ENCODE measurements around the gene ABCA8.
"Not testable (repeated sequence)": the region's sequence is repeated elsewhere in the genome, so short reads cannot be mapped to it uniquely, and the experiment has no call there.

Gene ABCA8

DNA sequence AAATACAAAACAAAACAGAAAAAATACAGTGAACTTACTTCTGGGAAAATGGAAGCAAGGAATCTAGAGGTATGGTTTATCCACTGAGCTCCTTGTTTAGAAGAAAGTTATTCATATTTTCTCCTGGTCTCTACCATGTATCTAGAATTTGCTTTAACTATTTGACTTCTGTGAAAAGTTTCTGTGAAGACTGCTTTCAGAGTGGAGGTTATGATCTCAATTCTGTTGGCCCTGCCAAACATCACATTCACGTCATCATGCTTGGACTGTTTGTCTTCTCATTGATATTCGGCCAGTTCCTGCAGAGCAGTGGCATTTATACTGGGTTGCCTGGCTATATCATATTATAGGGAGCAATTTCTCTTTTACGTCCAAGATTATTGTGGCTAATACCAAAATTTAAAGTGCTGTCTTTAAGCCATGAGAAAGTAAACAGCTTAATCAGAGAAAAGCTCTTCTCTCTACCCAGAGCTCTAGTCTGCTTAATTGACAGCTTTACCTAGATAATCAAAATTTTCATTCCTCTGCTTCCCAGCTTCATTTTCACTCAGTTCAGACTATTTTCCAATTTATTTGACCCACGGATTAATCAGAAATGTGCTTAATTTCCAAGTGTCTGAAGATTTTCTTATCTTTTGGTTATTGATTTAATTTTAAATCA is at the start of gene ABCA8:
Gene ABCA8 (minus strand): TSS at position 212 of the 661 bp plus-strand sequence. CDS start 13,358 bp downstream, outside the sequence.
- no peak for DNase-seq

DNA sequence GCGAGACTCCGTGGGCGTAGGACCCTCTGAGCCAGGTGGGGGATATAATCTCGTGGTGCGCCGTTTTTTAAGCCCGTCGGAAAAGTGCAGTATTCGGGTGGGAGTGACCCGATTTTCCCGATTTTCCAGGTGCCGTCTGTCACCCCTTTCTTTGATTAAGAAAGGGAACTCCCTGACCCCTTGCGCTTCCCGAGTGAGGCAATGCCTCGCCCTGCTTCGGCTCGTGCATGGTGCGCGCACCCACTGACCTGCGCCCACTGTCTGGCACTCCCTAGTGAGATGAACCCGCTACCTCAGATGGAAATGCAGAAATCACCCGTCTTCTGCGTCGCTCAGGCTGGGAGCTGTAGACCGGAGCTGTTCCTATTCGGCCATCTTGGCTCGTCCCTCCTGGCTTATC is 49.6 kb upstream of the ABCA8 start:
- DNase-seq = not testable (repeated sequence)

GRCh38 chr17:68999743-69000142 is 44.6 kb upstream of the ABCA8 start:
- not testable (repeated sequence) for DNase-seq

DNA sequence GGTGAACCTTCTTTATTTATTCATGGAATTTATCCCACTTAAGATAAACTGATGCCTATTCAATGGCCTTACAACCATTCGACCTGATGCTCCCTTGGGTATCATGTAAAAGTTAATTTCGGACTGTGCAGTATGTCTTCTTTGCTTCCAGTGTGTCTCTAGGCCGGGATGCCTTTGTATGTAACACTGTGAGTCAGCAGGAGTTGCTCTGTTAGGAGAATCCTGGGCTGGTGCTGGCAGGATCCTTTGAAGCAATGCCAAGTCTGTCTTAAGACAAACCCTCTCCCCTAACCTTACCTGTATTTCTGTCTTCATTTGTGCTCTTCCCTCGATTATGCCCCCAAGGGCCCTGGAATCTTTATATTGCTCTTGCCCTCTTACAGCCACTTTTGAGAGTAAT is 37.9 kb upstream of the ABCA8 start:
- DNase-seq = no peak

GRCh38 chr17:68987966-68988365 is 32.8 kb upstream of the ABCA8 start:
- no peak for DNase-seq

GRCh38 chr17:68981288-68981687 is 26.1 kb upstream of the ABCA8 start:
- DNase-seq = no peak

DNA sequence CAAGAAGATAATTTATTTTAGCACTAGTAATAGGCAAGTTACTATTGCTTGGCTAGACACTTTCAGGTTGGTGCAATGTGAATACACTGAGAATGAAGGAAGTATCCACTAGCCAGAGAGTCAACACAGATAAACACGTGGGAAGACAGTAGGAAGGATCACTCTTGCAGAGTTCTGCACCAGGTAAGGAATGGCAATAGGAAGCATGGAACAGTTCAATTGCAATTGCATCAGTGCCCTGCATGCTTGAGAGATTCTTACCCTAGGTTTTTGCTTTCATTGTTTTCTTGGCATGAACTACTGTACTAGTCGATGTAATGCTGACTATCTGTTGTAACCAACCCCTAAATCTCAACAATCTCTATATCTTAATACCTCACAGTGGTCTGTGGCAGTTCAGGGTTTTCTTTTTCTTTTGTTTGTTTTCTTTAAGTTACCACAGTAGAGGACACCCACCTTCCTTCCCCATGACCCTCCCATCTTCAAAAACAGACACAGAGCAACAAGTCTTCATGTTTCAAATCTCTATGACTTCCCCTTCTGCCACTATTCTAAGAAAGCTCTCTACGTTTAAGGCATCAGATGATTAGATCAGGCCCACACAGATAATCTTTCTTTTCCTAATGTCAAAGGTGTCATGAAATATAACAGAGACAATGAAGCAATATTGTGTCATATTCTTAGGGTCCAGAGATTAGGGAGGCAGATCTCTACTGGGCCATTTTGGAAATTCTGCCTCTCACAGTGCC is 18.1 kb upstream of the ABCA8 start:
- DNase-seq = no peak

DNA sequence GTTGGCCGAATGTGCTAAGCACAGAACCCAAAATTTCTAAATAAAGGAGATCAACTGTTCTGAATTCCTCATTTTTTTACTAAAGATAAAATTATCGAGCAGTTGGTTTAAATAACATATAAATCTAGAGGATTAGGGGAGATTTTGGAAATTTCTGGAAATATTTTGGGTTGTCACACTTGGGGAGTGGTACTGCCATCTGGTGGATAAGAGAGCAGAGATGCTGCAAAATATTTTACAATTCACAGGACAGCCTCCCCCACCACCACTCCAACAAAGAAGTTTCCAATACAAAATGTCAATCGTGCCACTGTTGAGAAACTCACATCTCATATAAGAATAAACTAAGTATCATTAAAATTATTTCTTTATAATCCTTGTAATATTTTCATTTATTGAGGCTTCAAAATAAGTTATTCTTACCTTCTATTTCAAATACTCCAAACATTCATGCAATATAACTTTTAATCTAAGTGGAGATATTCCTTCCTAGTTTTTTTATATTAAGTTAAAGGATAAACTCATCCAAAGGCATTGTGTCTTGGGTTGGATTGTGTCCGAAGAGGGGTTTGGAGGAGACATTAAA is 17.0 kb upstream of the ABCA8 start:
- no peak for DNase-seq

DNA sequence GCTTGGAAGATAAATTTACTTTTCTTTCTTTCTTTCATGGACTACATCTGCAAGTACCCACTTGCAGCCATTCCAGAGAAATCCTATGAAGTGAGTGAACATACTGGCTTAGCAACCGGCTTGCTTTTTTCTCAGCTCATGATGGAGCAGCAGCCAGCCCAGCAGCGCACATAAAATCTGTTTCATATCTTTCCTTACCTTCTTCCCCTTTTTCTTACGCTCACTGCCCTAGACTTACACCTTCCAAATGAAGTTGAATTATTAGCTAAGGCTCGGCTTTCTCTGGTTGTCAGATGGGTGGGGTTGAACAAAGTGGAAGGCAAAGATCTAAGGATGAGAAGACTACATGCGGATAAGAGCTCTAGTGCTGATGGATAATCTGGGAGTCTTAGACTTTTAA is 13.9 kb upstream of the ABCA8 start:
- DNase-seq = no peak

DNA sequence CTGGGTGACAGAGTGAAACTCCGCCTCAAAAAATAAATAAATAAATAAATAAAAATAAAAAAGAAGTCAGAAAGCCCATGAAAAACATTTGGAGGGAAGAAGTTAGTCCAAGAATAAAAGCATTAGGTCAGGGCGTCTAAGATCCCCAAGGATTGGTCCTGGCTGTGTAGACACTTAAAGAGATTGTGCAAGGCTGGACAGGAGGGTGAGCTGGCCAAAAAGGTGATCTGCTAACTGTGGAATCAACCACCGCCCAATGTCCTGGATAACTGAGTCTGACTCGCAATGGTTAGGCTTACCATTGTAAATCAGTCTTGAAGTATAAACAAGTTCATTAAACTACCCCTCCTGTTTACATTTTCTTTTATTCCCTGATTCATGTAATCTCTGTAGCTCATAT is 8.8 kb upstream of the ABCA8 start:
- no peak for DNase-seq

GRCh38 chr17:68961214-68961882 is 6.2 kb upstream of the ABCA8 start:
- no peak for DNase-seq

- not testable (repeated sequence) for DNase-seq
These were observed 3.9 kb upstream of the ABCA8 start for GRCh38 chr17:68959117-68959516.

- DNase-seq = no peak
These were observed 2.8 kb upstream of the ABCA8 start for GRCh38 chr17:68957944-68958343.

- DNase-seq = no peak
These were observed 871 bp downstream of the ABCA8 start for GRCh38 chr17:68954146-68954896.

DNA sequence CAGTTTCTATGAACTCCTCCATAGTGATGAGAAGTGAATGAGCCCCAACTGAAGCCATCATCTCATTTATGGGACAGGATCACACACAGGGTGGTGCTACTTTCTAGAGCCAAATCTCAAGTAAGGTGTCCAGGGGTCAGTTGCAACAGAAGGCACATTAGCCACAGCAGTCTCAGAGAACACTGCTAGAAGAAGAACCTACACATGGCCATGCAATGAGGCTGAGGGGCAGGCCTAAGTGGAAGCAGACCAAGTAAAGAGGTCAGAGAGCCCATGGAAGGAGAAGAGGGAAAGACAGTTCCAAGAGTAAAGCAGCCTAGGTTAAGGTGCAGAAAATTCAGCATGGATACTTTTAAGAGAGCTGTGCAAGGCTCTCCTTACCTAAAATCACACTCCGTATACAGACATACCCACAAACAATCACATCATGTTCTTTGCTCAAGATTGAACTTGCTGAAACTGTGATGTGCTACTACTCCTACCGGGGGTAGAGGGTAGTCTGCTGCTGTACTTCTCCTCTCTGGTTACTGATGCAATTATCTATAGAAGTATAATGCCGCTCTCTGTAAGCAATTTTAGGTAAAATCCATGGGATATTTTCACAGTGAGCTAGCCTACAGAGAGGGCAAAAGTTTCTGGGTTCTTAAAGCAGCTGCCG is 1.7 kb downstream of the ABCA8 start:
- DNase-seq = no peak

GRCh38 chr17:68950725-68951124 is 4.5 kb downstream of the ABCA8 start:
- no peak for DNase-seq

GRCh38 chr17:68947868-68948267 is 7.3 kb downstream of the ABCA8 start:
- not testable (repeated sequence) for DNase-seq

DNA sequence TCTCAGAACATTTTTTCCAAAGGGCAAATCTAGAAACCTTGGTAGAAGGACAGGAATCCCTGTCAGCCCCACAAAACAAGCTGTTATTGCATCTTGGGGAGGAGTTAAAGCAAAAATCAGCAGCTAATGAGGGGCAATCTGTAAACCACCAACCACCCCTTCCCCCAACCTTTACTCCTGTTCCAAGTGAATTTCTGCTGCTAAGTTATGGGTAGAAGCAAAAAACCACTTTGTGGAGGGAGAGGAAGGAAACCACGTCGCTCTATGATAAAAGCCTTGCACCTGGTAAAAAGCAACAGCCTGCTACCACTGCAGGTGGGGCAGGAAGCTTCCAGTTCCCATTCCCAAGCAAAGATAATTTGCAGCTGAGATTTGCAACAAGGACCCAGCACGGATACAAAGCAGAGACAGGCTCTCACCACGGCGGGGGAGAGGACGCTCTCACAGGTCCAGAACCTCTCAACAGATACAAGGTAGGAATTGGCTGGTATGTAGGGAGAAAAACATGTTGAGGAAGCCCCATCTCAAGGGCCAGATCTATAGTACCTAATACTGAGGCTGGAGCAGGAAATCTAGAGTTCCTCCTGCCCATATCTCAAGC is 10.7 kb downstream of the ABCA8 start:
- DNase-seq = no peak

GRCh38 chr17:68943812-68944182 is 11.4 kb downstream of the ABCA8 start:
- not testable (repeated sequence) for DNase-seq

DNA sequence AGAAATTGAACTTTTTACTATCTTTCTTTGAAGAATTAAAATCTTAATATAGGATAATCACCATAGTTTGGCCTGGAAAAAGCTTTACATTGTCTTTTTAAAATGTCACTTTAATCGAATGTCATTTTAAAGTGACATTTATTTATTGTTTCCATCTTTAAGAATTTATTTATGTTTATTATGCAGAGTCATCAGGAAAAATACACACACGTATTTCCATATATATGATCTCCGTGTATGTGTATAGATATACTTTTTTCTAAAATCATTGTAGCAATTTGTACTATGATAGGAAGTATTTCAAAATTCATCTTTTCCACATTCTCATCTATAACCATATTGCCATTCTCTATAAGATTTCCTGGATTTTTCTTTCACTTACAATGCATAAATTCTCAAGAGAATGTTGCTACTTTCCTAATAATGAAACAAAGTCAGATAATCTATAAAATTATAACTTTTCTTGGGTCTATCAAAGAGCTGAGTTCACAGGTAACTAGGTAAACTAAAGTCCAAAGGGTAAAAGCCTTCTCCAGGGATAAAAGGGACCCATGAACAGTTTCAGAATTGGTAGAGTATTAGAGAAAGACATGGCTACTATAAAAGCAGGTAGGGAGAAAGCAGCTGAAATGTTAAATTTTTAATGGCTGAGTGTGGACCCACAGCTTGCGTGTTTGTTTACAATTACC is 11.9 kb downstream of the ABCA8 start:
- DNase-seq = no peak

DNA sequence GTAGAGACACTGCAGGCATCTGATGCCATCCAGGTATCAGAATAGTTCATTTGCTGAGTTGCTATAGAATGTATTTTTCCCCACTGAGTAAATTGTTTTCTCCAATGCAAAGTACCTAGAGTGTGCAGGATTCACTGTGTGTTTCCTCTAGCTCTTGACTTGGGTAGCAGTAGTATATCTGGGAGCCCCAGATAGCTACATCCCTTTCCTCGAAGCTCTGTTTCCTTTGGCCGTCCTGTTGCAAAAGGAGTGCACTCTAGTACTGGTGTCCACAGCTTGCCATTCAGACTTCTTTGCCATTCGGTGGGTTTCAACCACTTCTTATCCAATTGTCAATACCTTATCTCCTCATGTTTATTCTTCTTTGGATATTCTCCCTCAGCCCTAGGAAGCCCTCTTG is 12.8 kb downstream of the ABCA8 start:
- DNase-seq = no peak

Data from CD4-positive, alpha-beta T cell treated with Interleukin-4 for 1 hour (primary cell).